ENCODE measurements around the gene PTAFR.

- TF ChIP-seq, protein P1, sequence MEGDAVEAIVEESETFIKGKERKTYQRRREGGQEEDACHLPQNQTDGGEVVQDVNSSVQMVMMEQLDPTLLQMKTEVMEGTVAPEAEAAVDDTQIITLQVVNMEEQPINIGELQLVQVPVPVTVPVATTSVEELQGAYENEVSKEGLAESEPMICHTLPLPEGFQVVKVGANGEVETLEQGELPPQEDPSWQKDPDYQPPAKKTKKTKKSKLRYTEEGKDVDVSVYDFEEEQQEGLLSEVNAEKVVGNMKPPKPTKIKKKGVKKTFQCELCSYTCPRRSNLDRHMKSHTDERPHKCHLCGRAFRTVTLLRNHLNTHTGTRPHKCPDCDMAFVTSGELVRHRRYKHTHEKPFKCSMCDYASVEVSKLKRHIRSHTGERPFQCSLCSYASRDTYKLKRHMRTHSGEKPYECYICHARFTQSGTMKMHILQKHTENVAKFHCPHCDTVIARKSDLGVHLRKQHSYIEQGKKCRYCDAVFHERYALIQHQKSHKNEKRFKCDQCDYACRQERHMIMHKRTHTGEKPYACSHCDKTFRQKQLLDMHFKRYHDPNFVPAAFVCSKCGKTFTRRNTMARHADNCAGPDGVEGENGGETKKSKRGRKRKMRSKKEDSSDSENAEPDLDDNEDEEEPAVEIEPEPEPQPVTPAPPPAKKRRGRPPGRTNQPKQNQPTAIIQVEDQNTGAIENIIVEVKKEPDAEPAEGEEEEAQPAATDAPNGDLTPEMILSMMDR (IDR thresholded peaks at IDR 0.05), result no peak
- no peak for TF ChIP-seq EP300 (IDR thresholded peaks at IDR 0.05)
These were observed 3.8 kb downstream of the PTAFR start for GRCh38 chr1:28172713-28173150.
